OCI-LY3 (cell line): ENCODE data around the gene LTN1.

ENCODE experiments used
- CTCF ChIP-seq: fragments of 200-600, 300-600 bp; sonication (generic); IDR thresholded peaks from 2 replicates; pipeline ENCODE4 v1.5.1; 2014; ENCODE audit warnings: antibody characterized with exemption, low read length, low read depth
- EZH2phosphoT487 ChIP-seq: fragments of 200-600 bp; shearing (Covaris generic); IDR thresholded peaks from 2 replicates; pipeline ENCODE4 v1.6.1; 2018; ENCODE audit warnings: antibody characterized with exemption, mixed run types, low read depth

- TF ChIP-seq CTCF (no peak), EZH2phosphoT487 (no peak)
Measured at GRCh38 chr21:28932717-28933116, 60.0 kb downstream of the LTN1 start.
